Thyroid gland (tissue), 4 donors: ENCODE measurements around the gene RXRB. TPM values are rescaled to one million over a fixed set of nuclear protein-coding genes. Genes with fewer than 3 reads are reported as not detected.

Source experiments
- DNase-seq, 2 donors: peaks; one replicate each; pipeline ENCODE4 v3.0.0-alpha.2; 2019
- H3K27ac ChIP-seq, 3 donors: fragments of 200-600 bp; sonication (generic); 1 replicate in 2 of 3; 2 replicates in 1 of 3; pipeline ENCODE4 v1.5.1; 2016 to 2019; ENCODE audit warnings: mild to moderate bottlenecking in 1 of 3, moderate library complexity in 1 of 3
- H3K27me3 ChIP-seq: fragments of 200-600 bp; sonication (generic); one replicate; pipeline ENCODE4 v1.5.1; 2019
- H3K36me3 ChIP-seq, 2 donors: fragments of 200-600 bp; sonication (generic); one replicate each; pipeline ENCODE4 v1.5.1; 2016 to 2019
- H3K4me1 ChIP-seq, 2 donors: fragments of 200-600 bp; sonication (generic); one replicate each; pipeline ENCODE4 v1.5.1; 2017 to 2019
- H3K4me3 ChIP-seq, 3 donors: fragments of 200-600 bp; sonication (generic); replicated peaks in 1 of 3; 1 replicate in 2 of 3; 2 replicates in 1 of 3; pipeline ENCODE4 v1.5.1; 2016; ENCODE audit warnings: mild to moderate bottlenecking in 1 of 3
- H3K9me3 ChIP-seq: fragments of 200-600 bp; sonication (generic); one replicate; pipeline ENCODE4 v1.5.1; 2017
- POLR2A ChIP-seq, 2 donors: fragments of 450-650 bp; IDR thresholded peaks; one replicate each; pipeline ENCODE4 v1.6.1; 2017; ENCODE audit warnings: antibody characterized with exemption in 2 of 2, mild to moderate bottlenecking in 2 of 2, moderate library complexity in 1 of 2
- WGBS, 2 donors: methylation state at CpG; one replicate each; pipeline ENCODE4 v1.1.5; 2017; 5-methylcytosine and 5-hydroxymethylcytosine counted together
- intact Hi-C: fragments of 100-400 bp; cut with DNase I; formaldehyde crosslinking; loops from one replicate; pipeline ENCODE4 v1.15.1; 2023
- total RNA-seq, 4 donors: library from RNA; depleted of rRNA; stranded (reverse); fragments of >200 nt; gene quantifications; one replicate each; pipeline ENCODE4 v1.2.3, GENCODE V29; 2016
- TF ChIP-seq, protein P1 (sequence below), 6 experiments: fragments of 200-600 bp in 3 of 6; fragments of 450-650 bp in 3 of 6; sonication (generic) in 3 of 6; IDR thresholded peaks; one replicate each; pipeline ENCODE4 v1.5.1; 2016 to 2019; ENCODE audit warnings: antibody characterized with exemption in 6 of 6, mild to moderate bottlenecking in 2 of 6, inconsistent platforms in 1 of 6, moderate library complexity in 1 of 6

Gene RXRB
- total RNA-seq, 4 donors from 2014 or later, result 29.6 to 46.8 (median 41.2) TPM

GRCh38 chr6:33192671-33193602 lies 7.5 kb downstream of the RXRB start:
- no peaks in the 10 kb centered on the region for H3K27me3 ChIP-seq
- H3K27ac ChIP-seq, result no peak overlapping the region
- H3K36me3 ChIP-seq, result peaks cover 34 to 35% of the 10 kb centered on the region in 2 donors
- no peak for TF ChIP-seq POLR2A (IDR thresholded peaks at IDR 0.05)
- TF ChIP-seq, protein P1, sequence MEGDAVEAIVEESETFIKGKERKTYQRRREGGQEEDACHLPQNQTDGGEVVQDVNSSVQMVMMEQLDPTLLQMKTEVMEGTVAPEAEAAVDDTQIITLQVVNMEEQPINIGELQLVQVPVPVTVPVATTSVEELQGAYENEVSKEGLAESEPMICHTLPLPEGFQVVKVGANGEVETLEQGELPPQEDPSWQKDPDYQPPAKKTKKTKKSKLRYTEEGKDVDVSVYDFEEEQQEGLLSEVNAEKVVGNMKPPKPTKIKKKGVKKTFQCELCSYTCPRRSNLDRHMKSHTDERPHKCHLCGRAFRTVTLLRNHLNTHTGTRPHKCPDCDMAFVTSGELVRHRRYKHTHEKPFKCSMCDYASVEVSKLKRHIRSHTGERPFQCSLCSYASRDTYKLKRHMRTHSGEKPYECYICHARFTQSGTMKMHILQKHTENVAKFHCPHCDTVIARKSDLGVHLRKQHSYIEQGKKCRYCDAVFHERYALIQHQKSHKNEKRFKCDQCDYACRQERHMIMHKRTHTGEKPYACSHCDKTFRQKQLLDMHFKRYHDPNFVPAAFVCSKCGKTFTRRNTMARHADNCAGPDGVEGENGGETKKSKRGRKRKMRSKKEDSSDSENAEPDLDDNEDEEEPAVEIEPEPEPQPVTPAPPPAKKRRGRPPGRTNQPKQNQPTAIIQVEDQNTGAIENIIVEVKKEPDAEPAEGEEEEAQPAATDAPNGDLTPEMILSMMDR (IDR thresholded peaks at IDR 0.05), result no peak
- no peaks in the 10 kb centered on the region for H3K9me3 ChIP-seq
- DNase-seq, result peak; percentile 44 to 45
- peaks cover 14 to 38% of the 10 kb centered on the region in 2 donors for H3K4me1 ChIP-seq
- H3K4me3 ChIP-seq, result peak overlapping the region in 1 of 3 donors; percentile 15
- intact Hi-C loops, result no loop called here
- 10 to 20% methylated on average over 36 to 37 of the region's 72 CpGs for WGBS, 2 donors

- TF ChIP-seq POLR2A (IDR thresholded peaks at IDR 0.05), result no peak
- TF ChIP-seq, protein P1 (IDR thresholded peaks at IDR 0.05), result no peak
- Histone ChIP-seq H3K4me1 (peaks cover 14 to 30% of the 10 kb centered on the region in 2 donors), H3K9me3 (no peaks in the 10 kb centered on the region), H3K27ac (peak within 1 kb of the TSS in 1 of 3 donors; percentile 35), H3K27me3 (no peaks in the 10 kb centered on the region), H3K36me3 (peaks cover 28 to 29% of the 10 kb centered on the region in 2 donors), H3K4me3 (peak within 1 kb of the TSS in 1 of 3 donors; percentile 15)
- intact Hi-C loops, result no loop called here
- WGBS, 2 donors, result 30 to 37% methylated on average over 18 to 27 of the region's 35 CpGs
- peak; percentile 12 to 22 for DNase-seq
These were observed 8.3 kb downstream of the RXRB start, which contains the start of gene COL11A2 for GRCh38 chr6:33192105-33192646. TSS of gene COL11A2 (minus strand) at chr6:33192467. CDS start at chr6:33192240, 227 bp downstream.

DNA sequence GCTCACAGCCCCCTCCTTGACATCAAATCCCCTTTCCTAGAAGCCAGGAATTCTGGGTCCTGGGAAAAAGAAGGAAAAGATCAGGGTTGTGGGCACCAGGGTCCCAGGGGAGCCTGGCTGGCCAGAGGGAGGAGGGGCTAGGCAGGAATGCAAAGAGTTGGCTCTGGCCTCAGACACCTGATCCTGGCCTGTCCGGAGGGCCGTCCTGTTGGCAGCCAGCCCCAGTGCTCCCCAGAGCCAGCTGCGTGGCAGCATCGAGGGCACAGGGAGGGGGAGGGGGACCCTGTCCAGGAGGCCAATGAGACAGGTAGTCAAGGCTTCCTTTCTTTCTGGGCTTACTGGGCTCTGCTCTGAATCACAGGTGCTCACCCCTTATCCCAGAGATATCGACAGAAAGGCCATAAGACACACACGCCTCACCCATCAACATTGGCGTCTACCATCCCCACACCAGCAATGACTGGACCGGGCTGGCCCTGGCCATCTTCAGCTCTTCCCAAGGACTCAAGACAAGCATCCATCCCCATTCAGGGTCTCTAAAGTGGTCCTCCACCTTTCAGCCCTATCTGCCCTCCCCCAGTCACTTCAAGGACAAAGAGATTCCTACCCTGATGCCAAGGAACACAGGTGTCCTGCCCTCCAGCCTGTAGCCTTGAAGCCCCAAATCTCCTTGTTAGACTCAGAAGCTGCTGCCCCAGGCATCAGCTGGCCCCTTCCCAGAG lies 8.9 kb downstream of the RXRB start:
- Histone ChIP-seq H3K4me3 (no peak overlapping the region), H3K4me1 (peaks cover 14 to 29% of the 10 kb centered on the region in 2 donors), H3K9me3 (no peaks in the 10 kb centered on the region), H3K27ac (peak overlapping the region in 1 of 3 donors; percentile 35), H3K27me3 (no peaks in the 10 kb centered on the region), H3K36me3 (peaks cover 22 to 24% of the 10 kb centered on the region in 2 donors)
- TF ChIP-seq, protein P1 (IDR thresholded peaks at IDR 0.05), result no peak
- intact Hi-C loops, result no loop called here
- DNase-seq, result peak; percentile 94 to 96
- WGBS, 2 donors, result 46 to 69% methylated on average over 5 to 8 of the region's 8 CpGs

GRCh38 chr6:33190504-33191107 lies 9.9 kb downstream of the RXRB start:
- intact Hi-C loops, result no loop called here
- TF ChIP-seq, protein P1 (IDR thresholded peaks at IDR 0.05), result no peak
- TF ChIP-seq POLR2A (IDR thresholded peaks at IDR 0.05), result no peak
- Histone ChIP-seq H3K27ac (no peak overlapping the region), H3K27me3 (no peaks in the 10 kb centered on the region), H3K4me1 (peaks cover 14 to 29% of the 10 kb centered on the region in 2 donors), H3K4me3 (no peak overlapping the region), H3K36me3 (peaks cover 14 to 15% of the 10 kb centered on the region in 2 donors), H3K9me3 (no peaks in the 10 kb centered on the region)
- no peak for DNase-seq
- 89 to 91% methylated on average over 11 of the region's 11 CpGs for WGBS, 2 donors
